Measurements from ENCODE around the gene UNC5C.

Gene UNC5C

DNA sequence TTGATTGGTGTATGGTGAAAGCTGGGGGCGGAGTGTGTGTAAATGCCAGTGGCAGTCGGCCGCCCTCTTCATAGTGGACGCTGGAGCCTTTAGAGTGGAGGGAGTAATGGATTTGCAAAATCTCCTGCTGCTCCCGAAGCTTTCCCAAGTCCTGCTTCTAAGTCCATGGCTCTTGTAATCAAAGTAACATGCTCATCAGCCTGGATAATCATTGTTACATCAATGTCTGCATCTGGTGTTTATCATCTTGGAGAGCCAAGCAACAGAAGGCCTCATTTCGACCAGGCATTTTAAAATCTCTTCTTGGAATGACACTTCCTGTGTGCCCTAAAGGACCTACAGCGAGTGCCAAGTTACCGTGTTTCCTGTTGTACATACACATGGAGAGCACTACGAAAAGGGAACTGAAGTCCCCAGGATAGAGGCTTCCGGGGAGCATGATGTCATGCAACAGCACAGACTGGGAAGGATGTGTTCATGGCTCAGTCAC is 32.2 kb downstream of the UNC5C start:
- no peak for DNase-seq

DNA sequence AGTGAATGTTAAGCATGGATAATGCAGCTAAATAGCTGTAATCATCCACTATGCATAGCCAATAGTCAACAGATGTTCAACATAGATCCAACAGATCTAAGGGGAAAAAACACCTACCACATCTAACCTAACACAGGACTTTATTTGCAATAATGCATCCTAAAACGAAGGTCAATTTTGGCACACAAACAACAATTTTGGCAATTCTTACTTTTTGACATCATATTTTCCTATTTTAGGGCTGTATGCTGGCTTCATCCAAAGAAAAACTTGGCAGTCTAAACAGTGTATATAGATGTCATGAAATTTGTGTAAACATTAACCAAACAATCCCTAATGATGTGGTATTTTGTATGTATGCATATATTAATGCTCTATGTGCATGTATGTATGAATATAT is 33.2 kb downstream of the UNC5C start:
- no peak for DNase-seq

DNA sequence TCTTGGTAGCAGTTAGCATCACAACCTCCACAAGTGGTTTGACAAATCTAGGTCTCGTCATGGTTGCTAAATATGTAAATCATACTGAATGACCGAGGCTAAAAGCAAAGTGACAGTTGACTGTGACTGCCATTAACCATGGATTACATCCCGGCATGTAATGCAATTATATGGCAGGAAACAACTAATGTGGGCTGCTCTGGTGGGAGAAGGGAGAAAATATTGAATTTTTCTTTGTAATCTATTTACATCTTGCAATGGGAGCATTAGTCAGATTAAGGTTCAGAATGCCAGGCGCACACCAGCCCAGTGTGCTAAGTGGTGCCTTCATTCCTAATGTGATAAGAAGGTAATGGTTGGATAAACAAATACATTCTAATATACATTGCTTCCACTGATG is 35.8 kb downstream of the UNC5C start:
- no peak for DNase-seq

DNA sequence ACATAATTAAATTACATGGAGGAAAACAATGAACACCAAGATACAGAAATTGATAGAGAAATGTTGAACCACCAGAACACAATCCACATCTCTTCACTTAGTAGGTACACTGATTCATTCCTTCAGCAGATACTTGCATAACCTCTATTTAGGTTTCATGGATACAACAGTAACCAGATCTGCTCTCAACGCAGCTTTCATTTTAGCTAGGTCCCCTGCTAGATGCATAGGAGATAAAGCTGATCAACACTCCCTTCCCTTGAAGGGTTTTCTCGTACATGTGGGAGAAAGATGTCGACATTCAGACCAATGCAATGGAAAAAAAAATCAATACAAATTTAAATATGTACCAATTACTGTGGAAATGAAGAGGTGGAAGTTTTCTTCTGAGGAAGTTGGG is 37.3 kb downstream of the UNC5C start:
- no peak for DNase-seq

DNA sequence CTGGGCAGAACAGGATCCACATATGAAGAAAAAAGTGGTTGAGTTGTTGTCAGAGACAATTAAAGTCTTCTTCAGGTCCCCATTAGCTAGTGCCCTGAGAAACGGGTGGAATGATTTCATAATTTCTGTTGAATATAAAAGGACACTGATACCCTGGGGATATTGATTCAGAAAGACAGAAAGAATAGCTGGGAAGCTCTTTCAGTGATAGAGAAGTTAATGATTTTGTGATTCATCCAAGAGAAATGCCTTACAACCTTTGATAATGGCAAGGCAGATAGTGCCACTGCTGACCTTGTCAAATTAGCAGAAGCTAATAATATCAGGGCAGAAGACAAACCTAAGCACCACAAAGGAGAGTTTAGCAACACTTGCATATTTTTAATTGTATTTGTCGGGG is 37.9 kb downstream of the UNC5C start:
- DNase-seq: no peak

DNA sequence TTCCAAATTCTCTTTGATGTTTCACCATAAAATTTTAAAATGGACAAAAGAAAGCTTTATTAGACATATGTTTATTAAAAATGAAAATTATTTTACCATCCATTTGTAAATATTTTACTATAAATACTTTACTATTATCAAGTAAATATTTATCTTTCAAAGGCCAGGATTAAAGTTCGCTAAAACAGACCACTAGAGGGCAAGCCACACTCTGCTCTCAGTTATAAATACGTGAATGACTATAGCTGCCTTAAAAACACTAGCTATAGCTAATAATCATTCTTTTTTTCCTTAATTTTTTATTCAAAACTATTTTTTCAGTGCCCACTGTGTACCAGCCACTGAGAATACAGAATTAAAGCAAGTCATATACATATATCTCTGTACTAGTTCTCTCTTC is 38.6 kb downstream of the UNC5C start:
- DNase-seq: no peak

DNA sequence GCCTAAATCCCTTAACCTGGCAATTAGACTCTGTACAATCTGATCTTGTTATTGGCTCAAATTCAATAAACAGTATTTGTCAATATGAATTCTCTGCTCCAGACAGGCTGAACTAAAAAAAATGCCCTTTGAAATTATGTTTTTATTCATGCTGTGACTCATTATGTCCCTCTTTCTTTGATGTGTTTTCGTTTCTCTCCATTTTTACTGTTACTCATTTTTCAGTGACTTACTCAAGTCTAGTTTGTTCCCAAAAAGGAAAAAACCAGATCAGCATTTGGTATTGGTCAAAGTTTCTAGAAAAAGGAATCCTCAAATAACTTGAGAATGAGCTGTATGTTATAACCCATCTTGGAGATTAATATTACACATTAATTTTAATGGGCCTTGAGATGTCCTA is 40.4 kb downstream of the UNC5C start:
- DNase-seq: no peak

DNA sequence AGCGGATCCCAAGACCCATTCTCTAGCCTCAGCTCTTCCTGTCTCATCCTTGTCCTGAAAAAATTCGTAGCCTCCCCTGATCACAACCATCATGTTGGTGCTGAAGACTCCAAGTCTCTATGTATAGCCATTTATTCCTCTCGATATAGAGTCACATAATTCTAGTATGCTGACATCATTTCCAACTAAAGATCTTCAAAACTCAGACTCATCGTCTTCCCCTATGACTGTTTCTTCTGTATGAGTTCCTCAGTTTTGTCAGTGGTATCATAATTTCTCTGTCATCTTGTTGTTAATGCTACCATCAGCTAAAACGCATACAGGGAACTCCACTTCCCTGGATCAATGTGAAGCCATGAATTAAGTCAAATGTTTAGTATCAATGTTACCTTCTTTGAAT is 41.2 kb downstream of the UNC5C start:
- no peak for DNase-seq

DNA sequence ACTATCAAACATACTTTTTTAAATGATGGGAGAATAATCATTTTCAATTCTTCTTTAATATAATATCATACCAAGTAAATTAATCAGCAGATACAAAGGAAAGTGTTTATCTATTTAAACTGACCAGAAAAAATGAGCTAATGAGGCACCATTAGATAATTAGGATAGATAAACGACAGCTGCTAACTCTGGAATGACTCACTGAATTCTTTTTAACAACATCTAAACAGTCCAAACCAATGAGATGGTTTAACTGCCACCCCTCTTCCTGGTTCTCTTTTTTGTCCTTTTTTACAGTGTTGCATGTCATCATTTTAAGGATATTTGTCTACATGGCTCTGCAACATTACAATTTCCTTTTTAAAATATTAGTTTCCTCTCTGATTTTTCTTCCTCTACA is 41.6 kb downstream of the UNC5C start:
- DNase-seq: no peak

DNA sequence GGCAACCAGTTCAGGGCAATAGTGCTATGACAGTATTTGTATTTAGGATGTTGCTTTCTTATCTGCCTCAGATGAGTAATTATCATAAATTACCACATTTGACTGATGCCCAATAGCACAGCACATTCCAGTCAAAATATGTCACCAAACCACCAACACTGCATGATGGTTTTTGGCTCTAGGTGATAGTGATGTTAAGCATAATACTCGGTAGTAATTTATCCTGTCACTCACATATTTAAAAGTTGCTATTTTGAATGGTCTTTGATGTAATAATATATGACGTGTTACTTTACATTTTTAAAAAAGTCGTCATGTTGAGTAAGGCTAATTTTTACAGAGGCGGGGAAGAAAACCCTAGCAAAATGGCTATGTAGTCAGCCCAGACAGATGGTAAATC is 42.5 kb downstream of the UNC5C start:
- no peak for DNase-seq

DNA sequence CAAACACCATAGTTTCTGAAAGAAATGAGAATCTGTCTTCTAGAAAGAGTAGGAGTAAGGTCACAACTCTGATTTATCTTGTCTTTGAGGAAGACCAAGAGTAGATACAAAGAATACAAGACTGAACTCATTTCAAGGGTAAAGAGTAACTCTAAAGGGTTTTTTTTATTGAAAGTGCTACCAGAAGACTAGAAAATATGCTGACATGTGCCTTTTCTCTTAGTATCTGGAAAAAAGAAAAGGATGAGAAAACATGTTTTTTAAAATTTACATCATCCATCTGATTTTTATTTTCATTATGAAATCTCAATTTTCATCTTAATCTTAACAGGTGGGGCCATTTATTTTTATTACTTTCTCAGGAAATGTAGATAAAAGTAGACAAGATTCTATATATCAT is 43.0 kb downstream of the UNC5C start:
- DNase-seq: no peak

DNA sequence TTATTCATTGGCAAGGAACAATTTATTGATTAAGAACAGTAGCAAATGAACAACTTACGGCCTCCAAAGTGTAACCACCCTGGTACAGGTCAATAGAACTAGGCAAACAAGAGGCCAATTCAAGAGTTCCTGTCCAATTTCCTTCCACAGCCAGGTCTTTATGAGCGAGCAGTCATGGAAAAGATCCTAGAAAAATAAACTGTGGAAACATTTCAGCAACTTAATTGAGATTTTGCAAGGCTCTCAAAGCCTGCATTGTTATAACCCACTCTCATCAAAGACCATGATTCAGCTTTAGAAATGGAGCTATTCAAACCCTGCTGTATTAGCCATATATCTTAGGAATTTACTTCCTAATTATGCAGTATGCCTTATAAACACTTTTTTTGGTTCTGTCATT is 43.6 kb downstream of the UNC5C start:
- no peak for DNase-seq

DNA sequence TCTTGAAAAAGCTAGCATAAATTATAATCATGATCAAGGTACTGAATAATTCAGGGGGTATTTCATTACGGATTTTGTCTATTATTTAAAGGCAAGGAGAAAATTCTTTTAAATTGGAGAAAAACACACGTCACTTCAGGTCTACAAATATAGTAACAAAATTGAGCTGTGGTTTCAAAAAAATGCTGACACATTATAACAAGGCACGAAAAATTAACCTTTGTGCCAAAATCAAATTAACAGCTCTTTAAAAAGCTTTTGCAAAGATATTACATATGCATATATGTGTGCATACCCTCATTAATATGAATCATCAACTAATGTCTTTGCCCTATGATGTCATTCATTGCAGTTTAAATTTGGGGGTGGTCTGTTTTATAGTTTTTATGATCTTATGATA is 44.3 kb downstream of the UNC5C start:
- no peak for DNase-seq

DNA sequence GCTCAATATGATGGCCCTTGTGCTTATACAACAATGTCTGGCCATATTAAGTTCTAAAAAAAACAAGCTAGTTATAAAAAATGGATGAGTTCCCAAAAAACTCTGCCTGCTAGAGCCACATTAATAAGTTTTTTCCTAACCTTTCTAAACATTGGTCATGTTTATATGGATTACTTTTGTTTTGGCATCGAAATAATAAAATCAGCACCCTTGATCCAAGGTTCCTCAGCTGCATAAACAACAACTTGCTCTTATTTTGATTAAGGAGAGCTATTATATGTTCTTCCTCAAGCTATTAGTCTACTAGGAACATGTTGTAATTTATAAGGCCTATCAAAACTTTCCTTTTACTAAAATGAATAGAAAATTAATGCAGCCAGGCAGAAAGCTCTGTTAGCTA is 48.4 kb downstream of the UNC5C start:
- no peak for DNase-seq

DNA sequence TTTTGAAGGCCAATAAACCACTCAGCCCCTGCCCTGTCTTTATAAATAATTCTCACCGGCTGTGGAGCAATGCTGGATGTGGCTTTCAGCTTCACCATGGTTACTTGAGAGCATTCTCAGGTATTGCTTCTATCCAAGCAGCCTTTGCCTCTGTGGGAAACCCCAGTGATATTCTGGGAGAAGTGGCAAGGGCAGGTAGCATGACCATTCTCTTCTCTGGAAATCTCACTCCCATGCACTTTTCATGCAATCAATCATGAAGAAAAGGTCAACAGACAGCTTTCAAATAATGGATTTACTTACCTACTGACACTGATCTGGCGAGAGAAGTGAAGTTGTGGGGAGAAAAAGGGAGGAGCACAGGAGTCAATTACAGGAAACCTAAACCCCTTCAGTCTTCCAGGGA is 49.5 kb downstream of the UNC5C start:
- no peak for DNase-seq

DNA sequence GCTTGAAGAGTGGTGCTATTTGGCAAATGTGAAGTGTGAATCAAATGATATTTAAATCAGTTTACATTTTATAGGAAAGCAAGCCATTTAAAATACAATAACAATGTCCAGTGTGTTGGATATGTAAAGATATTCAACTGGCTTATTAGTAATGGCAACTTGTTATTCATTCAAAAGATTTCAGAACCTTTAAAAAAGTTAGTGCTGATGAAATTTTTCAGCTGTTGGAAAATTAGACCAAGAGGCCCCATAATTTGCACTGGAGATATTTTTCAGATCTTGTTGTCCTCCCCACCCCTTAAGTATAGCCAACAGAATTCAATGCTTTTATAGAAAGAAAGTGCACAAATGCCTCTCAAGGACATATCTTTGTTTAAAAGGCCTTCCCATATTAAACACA is 54.6 kb downstream of the UNC5C start:
- no peak for DNase-seq

DNA sequence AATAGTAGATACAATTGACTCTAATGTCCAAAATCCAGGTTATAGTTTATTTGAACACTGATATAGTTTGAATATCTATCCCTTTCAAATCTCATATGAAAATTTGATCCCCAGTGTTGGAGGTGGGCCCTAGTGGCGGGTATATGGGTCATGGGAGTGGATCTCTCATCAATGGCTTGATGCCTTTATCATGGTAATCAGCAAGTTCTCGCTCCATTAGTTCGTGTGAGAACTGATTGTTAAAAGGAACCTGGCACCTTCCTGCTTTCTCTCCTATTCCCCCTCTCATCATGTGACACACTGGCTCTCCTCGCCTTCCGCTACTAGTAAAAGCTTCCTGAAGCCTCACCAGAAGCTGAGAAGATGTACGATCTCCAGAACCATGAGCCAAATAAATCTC is 70.1 kb downstream of the UNC5C start:
- DNase-seq: no peak

DNA sequence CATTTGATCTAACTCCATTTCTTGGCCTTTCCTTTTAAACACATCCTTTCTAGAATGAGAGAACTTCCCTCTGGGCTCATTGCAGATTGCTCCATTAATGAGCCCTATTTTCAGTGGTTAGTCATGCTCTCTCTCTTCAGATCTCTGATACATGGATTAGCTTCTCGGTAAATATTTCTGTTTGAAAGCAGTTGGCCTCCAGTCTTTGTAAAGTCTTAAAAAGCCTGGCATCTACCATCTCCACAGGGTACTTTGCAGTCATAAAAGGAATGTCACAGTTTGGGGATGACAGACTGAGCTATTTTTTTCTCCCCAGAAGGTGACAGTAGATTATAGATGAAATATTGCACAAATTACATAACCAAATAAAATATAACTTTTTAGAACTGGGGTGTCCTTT is 72.7 kb downstream of the UNC5C start:
- no peak for DNase-seq

DNA sequence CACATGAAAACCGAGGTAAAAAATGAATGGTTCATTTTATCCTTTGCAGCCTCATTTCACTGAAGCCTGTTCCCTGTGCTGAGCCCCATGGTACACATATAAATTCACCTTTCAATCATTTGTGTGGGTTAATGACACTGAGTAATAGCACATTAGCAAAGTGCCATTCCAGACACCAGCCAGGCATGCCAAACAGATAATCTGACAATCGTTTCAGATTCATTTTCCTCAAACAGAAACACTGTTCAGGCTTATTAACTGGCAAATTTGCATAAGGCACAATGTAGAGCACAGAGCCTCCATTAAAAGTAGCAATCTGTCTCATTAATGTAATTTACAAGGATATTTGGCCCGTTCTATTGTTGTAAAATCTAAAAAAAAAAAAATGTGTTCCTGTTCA is 76.2 kb downstream of the UNC5C start:
- DNase-seq: no peak

DNA sequence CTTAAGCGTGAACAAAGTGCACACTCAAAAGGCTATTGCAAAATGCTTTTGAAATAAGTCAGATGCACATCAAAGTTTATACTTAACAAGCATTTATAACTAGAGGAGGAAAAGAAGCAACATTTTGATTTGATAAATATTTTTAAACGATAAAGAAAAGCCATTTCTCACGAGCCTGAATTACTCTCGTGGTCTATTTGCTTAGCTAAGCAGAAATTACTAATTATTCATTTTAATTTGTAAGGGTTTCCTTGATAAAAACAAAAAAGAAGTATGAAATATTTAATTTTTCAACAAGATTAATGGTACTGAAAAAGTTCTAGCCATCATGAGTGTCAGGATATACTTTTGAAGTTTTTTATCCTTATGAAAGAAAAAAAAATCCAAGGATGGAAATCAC is 78.2 kb downstream of the UNC5C start:
- DNase-seq: no peak

DNA sequence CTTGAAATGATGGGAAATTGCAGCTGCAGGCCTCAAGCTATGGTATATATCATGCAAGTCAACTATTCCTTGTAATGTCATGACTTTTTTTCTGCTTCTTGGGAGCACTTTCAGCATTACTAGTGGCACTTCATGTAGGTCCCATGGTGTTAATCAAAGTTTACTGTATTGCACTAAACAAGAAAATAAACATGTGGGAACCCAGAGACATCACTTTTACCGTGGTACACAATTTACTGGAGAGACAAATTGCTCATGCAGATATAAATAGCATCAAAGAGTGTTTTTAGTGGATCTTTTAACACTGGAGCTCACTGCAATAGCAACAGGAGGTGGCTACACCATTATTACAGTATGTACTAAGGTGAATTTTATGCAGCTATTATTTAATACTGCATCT is 79.2 kb downstream of the UNC5C start:
- no peak for DNase-seq

DNA sequence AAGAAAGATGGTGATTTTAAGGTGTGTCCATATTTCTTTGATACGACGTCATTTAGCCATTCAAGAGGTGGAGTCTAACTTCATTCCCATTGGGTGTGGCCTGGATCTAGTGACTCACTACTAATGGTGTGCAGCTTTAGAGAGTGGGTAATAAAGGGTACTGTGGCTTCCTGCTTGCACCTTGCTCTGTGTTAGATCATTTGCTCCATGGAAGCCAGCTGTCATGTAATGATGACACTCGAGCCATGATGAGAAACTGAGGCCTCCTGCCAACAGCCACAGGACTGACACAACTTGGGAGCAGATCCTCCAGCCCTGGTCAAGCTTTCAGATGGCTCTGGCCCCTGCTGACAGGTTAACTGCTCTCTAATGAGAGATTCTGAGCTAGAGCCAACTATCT is 82.0 kb downstream of the UNC5C start:
- DNase-seq: no peak

DNA sequence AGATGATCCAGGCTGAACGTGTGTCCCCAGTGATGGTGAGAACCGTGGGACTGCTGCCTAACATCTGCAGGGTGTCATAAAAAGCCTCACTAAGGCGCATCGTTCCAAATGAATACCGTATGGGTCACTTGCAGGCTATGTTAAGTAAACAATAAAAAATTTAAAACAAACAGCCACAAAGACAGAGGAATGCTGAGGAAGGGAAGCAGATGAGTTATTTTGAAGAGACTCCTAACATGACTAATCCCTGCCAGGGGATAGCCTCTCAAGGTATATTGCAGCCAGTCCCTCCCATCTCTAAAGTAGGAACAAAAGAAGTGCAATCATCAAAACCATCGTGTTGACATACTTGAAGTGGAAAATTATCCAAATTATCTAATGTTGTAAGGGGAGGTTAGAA is 83.8 kb downstream of the UNC5C start:
- DNase-seq: peak; percentile 42

DNA sequence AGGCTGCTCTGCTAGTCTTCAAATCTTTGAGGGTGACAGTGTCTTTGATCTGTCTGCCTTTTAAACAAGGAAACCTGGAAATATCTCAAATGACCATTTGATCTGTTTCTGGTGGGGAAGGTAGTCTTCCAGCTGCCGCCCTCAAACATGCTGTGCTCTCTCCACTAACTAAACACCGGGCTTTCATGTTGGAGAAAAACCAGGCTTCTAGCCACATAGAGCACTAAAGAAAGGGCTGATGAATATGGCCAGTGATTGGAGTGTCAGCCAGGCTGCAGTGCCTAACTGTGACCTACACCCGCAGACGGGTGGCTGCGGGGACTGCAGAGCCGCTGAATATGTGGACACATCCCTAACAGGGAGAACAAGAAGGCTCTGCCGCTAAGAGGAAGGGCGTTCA is 85.9 kb downstream of the UNC5C start:
- no peak for DNase-seq

DNA sequence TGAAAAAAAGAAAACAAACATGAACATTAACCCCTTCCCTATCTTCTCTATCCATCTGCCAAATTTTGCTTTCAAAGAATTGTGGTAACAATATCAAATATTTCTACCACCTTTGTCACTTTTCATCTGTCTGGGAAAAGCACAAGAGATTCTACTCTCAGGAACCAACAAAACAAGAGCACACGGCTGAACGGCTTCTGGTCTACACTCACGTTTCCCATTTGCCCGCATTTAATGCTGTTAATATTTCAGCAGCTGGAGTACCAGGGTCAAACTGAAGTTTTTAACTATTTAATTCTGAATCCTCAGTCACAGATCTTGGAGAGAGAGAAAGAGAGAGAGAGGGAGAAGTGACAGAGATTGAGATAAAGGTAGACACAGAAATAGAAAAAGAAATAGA is 91.4 kb downstream of the UNC5C start:
- DNase-seq: no peak

DNA sequence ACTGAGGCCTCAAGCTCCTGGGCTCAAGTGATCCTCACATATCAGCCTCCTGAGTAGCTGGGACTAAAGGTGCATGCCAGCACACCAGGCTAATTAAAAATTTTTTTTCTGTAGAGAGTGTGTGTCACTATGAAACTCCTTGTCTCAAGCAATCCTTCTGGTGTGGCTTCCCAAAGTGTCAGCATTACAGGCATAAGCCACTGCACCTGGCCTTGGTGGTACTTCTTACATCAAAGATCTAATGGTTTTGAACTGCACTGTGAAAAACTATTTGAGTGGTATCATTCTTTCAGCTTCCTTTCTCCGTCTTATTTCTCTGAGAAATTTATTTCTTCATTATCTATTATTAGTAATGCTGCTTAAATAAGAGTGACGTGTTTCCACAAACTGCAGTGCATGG is 98.5 kb downstream of the UNC5C start:
- no peak for DNase-seq
